Measurements from ENCODE around the gene NHEJ1.

DNA sequence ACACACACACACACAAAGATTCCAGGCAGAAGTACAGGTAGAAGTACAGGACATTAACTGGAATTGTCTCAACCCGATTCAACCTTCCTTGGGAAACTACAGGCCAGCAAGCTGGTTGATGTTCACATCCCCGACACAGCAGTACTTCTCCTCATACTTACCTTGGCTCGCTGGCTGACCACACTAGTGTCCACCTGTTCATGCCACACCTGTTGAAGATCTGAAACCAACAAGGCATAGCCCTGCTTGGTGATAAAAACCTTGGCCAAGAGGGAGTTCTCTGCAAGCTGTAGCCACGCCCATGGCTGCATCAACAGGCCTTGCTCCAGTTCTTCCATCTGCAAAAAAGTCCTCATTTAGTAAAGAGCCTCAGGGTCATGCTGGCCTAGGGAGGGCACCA, 2.6 kb downstream of the NHEJ1 start:
- TF ChIP-seq, protein P1, sequence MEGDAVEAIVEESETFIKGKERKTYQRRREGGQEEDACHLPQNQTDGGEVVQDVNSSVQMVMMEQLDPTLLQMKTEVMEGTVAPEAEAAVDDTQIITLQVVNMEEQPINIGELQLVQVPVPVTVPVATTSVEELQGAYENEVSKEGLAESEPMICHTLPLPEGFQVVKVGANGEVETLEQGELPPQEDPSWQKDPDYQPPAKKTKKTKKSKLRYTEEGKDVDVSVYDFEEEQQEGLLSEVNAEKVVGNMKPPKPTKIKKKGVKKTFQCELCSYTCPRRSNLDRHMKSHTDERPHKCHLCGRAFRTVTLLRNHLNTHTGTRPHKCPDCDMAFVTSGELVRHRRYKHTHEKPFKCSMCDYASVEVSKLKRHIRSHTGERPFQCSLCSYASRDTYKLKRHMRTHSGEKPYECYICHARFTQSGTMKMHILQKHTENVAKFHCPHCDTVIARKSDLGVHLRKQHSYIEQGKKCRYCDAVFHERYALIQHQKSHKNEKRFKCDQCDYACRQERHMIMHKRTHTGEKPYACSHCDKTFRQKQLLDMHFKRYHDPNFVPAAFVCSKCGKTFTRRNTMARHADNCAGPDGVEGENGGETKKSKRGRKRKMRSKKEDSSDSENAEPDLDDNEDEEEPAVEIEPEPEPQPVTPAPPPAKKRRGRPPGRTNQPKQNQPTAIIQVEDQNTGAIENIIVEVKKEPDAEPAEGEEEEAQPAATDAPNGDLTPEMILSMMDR (IDR thresholded peaks at IDR 0.05) = no peak
- TF ChIP-seq POLR2A (IDR thresholded peaks at IDR 0.05) = no peak
- no peak for TF ChIP-seq POLR2AphosphoS5 (IDR thresholded peaks at IDR 0.05)
- TF ChIP-seq EP300 (IDR thresholded peaks at IDR 0.05; ENCODE audit: low read depth) = no peak

All from transverse colon (tissue), 4 donors.